OCI-LY1 (cell line): Measurements from ENCODE around the gene GMDS.

Source experiments
- H2AFZ ChIP-seq: fragments of 200-600 bp; sonication (generic), shearing (Covaris generic); 2 replicates; pipeline ENCODE4 v1.6.0; 2014; ENCODE audit warnings: antibody characterized with exemption, mild to moderate bottlenecking, low read length
- H3F3A ChIP-seq: fragments of 200-600 bp; sonication (generic), shearing (Covaris generic); 2 replicates; pipeline ENCODE4 v1.6.0; 2014; ENCODE audit warnings: mild to moderate bottlenecking, antibody characterized with exemption, low read length, moderate library complexity; ENCODE audit not compliant: insufficient read depth
- H3K27ac ChIP-seq: fragments of 200-600 bp; sonication (generic); 2 replicates; pipeline ENCODE4 v1.5.1; 2014; ENCODE audit warnings: low read length, mixed run types, mild to moderate bottlenecking, low read depth; ENCODE audit not compliant: poor library complexity, severe bottlenecking
- H3K27me3 ChIP-seq: fragments of 200-600 bp; sonication (generic); 2 replicates; pipeline ENCODE4 v1.6.0; 2014; ENCODE audit warnings: antibody characterized with exemption, mild to moderate bottlenecking, low read length, moderate library complexity; ENCODE audit not compliant: insufficient read depth
- H3K36me3 ChIP-seq: fragments of 200-600 bp; sonication (generic); 2 replicates; pipeline ENCODE4 v1.6.1; 2014; ENCODE audit warnings: mild to moderate bottlenecking, antibody characterized with exemption, low read length, moderate library complexity, mixed read lengths; ENCODE audit not compliant: insufficient read depth
- H3K4me1 ChIP-seq: fragments of 200-600 bp; sonication (generic); 2 replicates; pipeline ENCODE4 v1.5.1; 2014; ENCODE audit warnings: mild to moderate bottlenecking, low read length, moderate library complexity; ENCODE audit not compliant: insufficient read depth, severe bottlenecking
- H3K4me2 ChIP-seq: fragments of 200-600 bp; sonication (generic), shearing (Covaris generic); 2 replicates; pipeline ENCODE4 v1.6.1; 2014; ENCODE audit warnings: low read length
- H3K4me3 ChIP-seq: fragments of 200-600 bp; sonication (generic); 2 replicates; pipeline ENCODE4 v1.5.1; 2014; ENCODE audit warnings: low read length, low read depth, mild to moderate bottlenecking, mixed read lengths; ENCODE audit not compliant: poor library complexity, severe bottlenecking
- H3K79me2 ChIP-seq: fragments of 200-600 bp; shearing (Covaris generic); 2 replicates; pipeline ENCODE4 v1.6.1; 2016; ENCODE audit warnings: mixed run types, low read length, mixed read lengths; ENCODE audit not compliant: insufficient read depth
- H3K9ac ChIP-seq: fragments of 200-600 bp; sonication (generic), shearing (Covaris generic); 2 replicates; pipeline ENCODE4 v1.6.1; 2014; ENCODE audit warnings: mild to moderate bottlenecking, low read length, mixed read lengths
- H3K9me2 ChIP-seq: fragments of 200-600 bp; sonication (generic), shearing (Covaris generic); 2 replicates; pipeline ENCODE4 v1.6.1; 2014; ENCODE audit warnings: low read depth, mild to moderate bottlenecking, low read length, mixed read lengths
- H3K9me3 ChIP-seq: fragments of 200-600 bp; shearing (Covaris generic); 2 replicates; pipeline ENCODE4 v1.6.1; 2014; ENCODE audit warnings: low read length, mixed read lengths
- H4K20me1 ChIP-seq: fragments of 200-600 bp; sonication (generic), shearing (Covaris generic); 2 replicates; pipeline ENCODE4 v1.6.0; 2016; ENCODE audit warnings: mild to moderate bottlenecking, low read length; ENCODE audit not compliant: insufficient read depth
- EZH2 ChIP-seq: fragments of 200-600 bp; sonication (generic), shearing (Covaris generic); IDR thresholded peaks from 2 replicates; pipeline ENCODE4 v1.8.0; 2017; ENCODE audit warnings: borderline replicate concordance, mixed run types, mild to moderate bottlenecking, antibody characterized with exemption, low read length, moderate library complexity, mixed read lengths
- TF ChIP-seq, protein P1 (sequence below): fragments of 200-600 bp; sonication (generic), shearing (Covaris generic); IDR thresholded peaks from 2 replicates; pipeline ENCODE4 v1.5.1; 2017; ENCODE audit warnings: mild to moderate bottlenecking, antibody characterized with exemption, low read length, moderate library complexity, mixed read lengths

GMDS gene

DNA sequence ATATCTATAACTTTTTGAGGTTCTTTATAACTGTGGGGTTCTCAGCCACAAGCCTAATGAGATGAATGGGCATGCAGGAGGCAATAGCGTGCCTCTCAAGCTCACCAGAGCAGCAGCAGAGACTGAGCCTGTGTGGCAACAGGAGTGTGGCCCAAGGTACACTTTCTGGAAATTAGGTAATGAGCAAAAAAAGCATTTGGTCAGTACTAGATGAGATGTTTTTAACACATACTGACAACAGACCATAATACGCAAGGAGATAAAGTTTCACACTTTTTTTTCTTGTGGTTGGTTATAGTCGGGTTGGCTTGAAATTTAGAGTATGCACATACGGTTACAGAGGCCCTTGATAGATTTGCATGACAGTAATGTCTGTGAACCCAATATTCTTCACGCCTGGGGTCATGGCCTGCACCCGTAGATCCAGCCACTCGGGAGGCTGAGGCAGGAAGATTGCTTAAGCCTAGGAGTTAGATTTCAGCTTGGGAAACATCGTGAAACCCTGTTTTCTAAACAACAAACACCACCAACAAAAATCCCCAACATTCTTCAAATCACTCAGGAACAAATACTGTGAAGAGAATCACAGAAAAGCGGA, 300.1 kb downstream of the GMDS start:
- H3K9me3 ChIP-seq: no peaks in the 10 kb centered on the region
- H3K9ac ChIP-seq: no peak overlapping the region
- TF ChIP-seq EZH2: no peak
- TF ChIP-seq, protein P1, sequence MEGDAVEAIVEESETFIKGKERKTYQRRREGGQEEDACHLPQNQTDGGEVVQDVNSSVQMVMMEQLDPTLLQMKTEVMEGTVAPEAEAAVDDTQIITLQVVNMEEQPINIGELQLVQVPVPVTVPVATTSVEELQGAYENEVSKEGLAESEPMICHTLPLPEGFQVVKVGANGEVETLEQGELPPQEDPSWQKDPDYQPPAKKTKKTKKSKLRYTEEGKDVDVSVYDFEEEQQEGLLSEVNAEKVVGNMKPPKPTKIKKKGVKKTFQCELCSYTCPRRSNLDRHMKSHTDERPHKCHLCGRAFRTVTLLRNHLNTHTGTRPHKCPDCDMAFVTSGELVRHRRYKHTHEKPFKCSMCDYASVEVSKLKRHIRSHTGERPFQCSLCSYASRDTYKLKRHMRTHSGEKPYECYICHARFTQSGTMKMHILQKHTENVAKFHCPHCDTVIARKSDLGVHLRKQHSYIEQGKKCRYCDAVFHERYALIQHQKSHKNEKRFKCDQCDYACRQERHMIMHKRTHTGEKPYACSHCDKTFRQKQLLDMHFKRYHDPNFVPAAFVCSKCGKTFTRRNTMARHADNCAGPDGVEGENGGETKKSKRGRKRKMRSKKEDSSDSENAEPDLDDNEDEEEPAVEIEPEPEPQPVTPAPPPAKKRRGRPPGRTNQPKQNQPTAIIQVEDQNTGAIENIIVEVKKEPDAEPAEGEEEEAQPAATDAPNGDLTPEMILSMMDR: no peak
- H3K4me3 ChIP-seq: no peak overlapping the region
- H3F3A ChIP-seq: no peaks in the 10 kb centered on the region
- peaks cover 36% of the 10 kb centered on the region for H3K4me1 ChIP-seq
- no peak overlapping the region for H3K27ac ChIP-seq
- no peak overlapping the region for H2AFZ ChIP-seq
- no peaks in the 10 kb centered on the region for H4K20me1 ChIP-seq
- no peaks in the 10 kb centered on the region for H3K79me2 ChIP-seq
- H3K9me2 ChIP-seq: no peaks in the 10 kb centered on the region
- no peaks in the 10 kb centered on the region for H3K36me3 ChIP-seq
- no peak overlapping the region for H3K4me2 ChIP-seq
- H3K27me3 ChIP-seq: no peaks in the 10 kb centered on the region

DNA sequence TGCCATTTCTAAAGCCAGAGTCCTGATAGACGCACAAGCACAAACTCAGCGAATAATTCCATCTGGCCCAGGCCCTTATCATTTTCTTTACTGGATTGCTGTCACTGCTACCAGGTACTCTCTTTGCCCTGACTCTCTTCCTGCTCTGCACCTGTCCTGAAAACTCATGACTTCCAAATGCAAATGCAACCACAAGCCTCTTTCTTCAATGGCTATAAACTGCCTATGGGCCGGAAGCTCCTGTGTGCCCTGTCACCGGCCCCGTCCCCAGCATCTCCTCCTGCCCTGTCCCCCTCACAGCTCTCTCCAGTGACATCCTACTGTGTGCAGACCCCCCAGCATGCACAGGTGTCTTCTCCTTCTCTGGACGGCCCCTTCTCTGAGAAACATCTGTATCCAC, 302.6 kb downstream of the GMDS start:
- Histone ChIP-seq H3K27ac (peak overlapping the region; percentile 83), H3K4me3 (peak overlapping the region; percentile 1), H3K79me2 (no peaks in the 10 kb centered on the region), H3K9me3 (no peaks in the 10 kb centered on the region), H3K9me2 (no peaks in the 10 kb centered on the region), H3K36me3 (no peaks in the 10 kb centered on the region), H3K27me3 (no peaks in the 10 kb centered on the region), H3K4me1 (peaks cover 43% of the 10 kb centered on the region), H2AFZ (no peak overlapping the region), H4K20me1 (no peaks in the 10 kb centered on the region), H3K4me2 (peak overlapping the region; percentile 45; the same call in 1 of the 2 replicates), H3K9ac (no peak overlapping the region; the same call in 1 of the 2 replicates), H3F3A (no peaks in the 10 kb centered on the region)
- TF ChIP-seq, protein P1: no peak
- no peak for TF ChIP-seq EZH2

DNA sequence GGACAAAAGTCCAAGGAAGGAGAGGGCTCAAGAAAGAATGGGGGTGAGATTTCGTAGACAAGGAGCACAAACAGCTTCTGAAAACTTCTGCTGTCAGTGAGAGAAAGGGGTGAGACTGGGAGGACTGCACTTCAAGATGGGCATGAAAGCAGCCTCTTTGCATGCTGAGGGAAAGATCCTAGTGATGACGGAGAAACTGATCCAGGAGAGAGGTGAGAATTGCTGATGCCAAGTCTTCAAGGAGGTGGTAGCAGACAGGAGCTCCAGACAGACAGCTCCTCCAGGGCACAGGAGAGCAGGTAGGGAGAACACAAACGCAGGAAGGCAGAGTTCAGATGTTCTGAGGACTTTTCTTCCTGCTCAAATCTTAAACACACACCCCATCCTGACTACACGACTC, 303.9 kb downstream of the GMDS start:
- peak overlapping the region; percentile 19; the same call in 1 of the 2 replicates for H3K9ac ChIP-seq
- H2AFZ ChIP-seq: no peak overlapping the region
- 0 out of 2 replicates have a peak, but pooled peaks cover 4% of the 10 kb centered on the region for H3K9me3 ChIP-seq
- no peaks in the 10 kb centered on the region for H3F3A ChIP-seq
- H3K4me3 ChIP-seq: no peak overlapping the region
- H3K4me2 ChIP-seq: peak overlapping the region; percentile 34; the same call in 1 of the 2 replicates
- no peaks in the 10 kb centered on the region for H3K79me2 ChIP-seq
- TF ChIP-seq EZH2: no peak
- TF ChIP-seq, protein P1: no peak
- no peaks in the 10 kb centered on the region for H4K20me1 ChIP-seq
- H3K27me3 ChIP-seq: no peaks in the 10 kb centered on the region
- H3K27ac ChIP-seq: peak overlapping the region; percentile 83
- H3K36me3 ChIP-seq: no peaks in the 10 kb centered on the region
- peaks cover 43% of the 10 kb centered on the region for H3K4me1 ChIP-seq
- H3K9me2 ChIP-seq: no peaks in the 10 kb centered on the region
